Measurements from ENCODE around the gene AATK.

- TF ChIP-seq CTCF (IDR thresholded peaks at IDR 0.05) (no peak), POLR2A (IDR thresholded peaks at IDR 0.05) (no peak)
Measured at GRCh38 chr17:81132770-81133723, 33.0 kb downstream of the AATK start.
